HFFc6 (cell line): Measurements from ENCODE around the gene MARK3. TPM values are rescaled to one million over a fixed set of nuclear protein-coding genes. Genes with fewer than 3 reads are reported as not detected.
"Not testable (repeated sequence)": the region's sequence is repeated elsewhere in the genome, so short reads cannot be mapped to it uniquely, and the experiment has no call there.

Experiments used
- DNase-seq: peaks from one replicate; pipeline ENCODE4 v3.0.0-alpha.2; 2018
- H3K27ac Mint-ChIP-seq: 2 replicates; pipeline ENCODE4 v1.8.0; 2020; ENCODE audit warnings: mild to moderate bottlenecking, mixed read lengths
- H3K27me3 Mint-ChIP-seq: 2 replicates; pipeline ENCODE4 v1.8.0; 2021; ENCODE audit warnings: mild to moderate bottlenecking, moderate library complexity, mixed read lengths; ENCODE audit not compliant: insufficient read depth
- H3K36me3 Mint-ChIP-seq: 2 replicates; pipeline ENCODE4 v1.8.0; 2021; ENCODE audit warnings: low read depth, mixed read lengths
- H3K4me1 Mint-ChIP-seq: 2 replicates; pipeline ENCODE4 v1.8.0; 2020; ENCODE audit warnings: low read depth, mixed read lengths
- H3K4me3 Mint-ChIP-seq: 2 replicates; pipeline ENCODE4 v1.8.0; 2020; ENCODE audit warnings: mild to moderate bottlenecking, moderate library complexity, mixed read lengths
- H3K9me3 Mint-ChIP-seq: 2 replicates; pipeline ENCODE4 v1.8.0; 2020; ENCODE audit warnings: mild to moderate bottlenecking, mixed read lengths
- total RNA-seq, 6 experiments: library from RNA; stranded (reverse); fragmentation: NEBNext Ultra II Directional; extraction: Animal tissue kit (Norgen Biotek cat#: 25700); gene quantifications; 2 replicates in 1 of 6; 3 replicates in 5 of 6; pipeline ENCODE4 v1.2.3, GENCODE V29; 2021
- TF ChIP-seq, protein P1 (sequence below): fragments of 200-600 bp; sonication (generic); IDR thresholded peaks from 2 replicates; pipeline ENCODE4 v1.5.0; 2021; ENCODE audit warnings: antibody characterized with exemption, mild to moderate bottlenecking

Gene MARK3
- total RNA-seq, 6 experiments from 2014 or later = 57.4 to 71.8 (median 65.7) TPM

DNA sequence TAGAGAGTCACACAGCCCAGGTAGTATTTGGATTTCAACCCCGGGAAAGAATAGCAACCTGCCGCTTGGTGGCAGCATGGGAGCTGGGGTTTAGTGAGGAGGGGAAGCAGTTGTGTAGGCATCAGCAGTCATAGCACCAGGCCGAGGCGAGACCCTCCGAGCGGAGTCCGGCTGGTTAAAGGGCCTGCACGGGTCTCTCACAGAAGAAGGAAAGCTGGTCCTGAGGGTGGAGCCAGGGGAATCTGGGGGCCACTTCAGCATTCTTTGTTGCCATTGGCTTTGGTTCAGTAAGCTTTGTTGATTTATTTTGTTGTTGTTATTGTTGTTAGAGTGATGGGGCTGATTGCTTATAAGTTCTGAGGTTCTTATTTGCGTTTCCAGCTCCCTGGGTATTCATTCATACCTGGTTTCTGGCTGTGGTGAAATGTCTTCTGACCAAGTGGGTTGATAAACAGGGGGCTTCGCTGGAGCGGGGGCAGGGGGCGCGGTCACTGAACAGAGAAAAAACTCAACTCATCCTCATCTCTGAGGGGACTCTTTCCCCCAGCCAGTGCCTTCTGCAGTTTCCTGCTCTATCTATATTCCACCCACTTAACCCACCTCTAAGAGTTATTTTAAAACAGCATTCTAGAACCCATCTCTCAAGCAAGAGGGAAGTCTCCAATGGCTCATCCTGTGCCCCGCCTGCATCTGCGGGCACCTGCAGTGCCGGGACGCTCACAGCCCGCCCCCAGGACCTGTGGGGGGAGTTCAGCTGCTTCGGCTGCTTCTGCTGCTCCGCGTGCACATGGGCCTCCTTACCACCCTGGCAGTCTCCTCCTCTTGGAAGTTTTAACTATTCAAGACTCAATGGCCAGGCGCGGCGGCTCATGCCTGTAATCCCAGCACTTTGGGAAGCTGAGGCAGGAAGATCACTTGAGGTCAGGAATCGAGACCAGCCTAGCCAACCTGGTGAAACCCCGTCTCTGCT is 125.8 kb downstream of the MARK3 start:
- Mint-ChIP-seq H3K4me1 (no peaks in the 10 kb centered on the region), H3K27ac (no peak overlapping the region; the same call in 1 of the 2 replicates), H3K27me3 (peaks cover 12% of the 10 kb centered on the region), H3K4me3 (no peak overlapping the region), H3K36me3 (peaks cover 31% of the 10 kb centered on the region), H3K9me3 (no peaks in the 10 kb centered on the region)
- DNase-seq = no peak
- TF ChIP-seq, protein P1, sequence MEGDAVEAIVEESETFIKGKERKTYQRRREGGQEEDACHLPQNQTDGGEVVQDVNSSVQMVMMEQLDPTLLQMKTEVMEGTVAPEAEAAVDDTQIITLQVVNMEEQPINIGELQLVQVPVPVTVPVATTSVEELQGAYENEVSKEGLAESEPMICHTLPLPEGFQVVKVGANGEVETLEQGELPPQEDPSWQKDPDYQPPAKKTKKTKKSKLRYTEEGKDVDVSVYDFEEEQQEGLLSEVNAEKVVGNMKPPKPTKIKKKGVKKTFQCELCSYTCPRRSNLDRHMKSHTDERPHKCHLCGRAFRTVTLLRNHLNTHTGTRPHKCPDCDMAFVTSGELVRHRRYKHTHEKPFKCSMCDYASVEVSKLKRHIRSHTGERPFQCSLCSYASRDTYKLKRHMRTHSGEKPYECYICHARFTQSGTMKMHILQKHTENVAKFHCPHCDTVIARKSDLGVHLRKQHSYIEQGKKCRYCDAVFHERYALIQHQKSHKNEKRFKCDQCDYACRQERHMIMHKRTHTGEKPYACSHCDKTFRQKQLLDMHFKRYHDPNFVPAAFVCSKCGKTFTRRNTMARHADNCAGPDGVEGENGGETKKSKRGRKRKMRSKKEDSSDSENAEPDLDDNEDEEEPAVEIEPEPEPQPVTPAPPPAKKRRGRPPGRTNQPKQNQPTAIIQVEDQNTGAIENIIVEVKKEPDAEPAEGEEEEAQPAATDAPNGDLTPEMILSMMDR = no peak

DNA sequence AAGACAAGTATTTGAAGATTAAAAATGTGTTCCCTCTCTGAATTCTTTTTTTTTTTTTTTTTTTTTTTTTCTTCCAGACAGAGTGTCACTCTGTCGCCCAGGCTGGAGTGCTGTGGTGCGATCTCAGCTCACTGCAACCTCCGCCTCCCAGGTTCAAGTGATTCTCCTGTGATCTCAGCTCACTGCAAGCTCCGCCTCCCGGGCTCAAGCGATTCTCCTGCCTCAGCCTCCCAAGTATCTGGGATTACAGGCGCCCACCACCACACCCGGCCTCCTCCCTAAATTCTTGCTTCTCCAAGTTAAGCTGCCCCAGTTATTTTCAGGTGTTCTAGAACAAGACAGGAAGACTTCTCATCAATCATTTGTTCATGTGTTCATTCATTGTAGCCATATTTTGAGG is 127.0 kb downstream of the MARK3 start:
- Mint-ChIP-seq H3K27me3 (peaks cover 16% of the 10 kb centered on the region), H3K36me3 (peaks cover 31% of the 10 kb centered on the region)
- not testable (repeated sequence) for H3K27ac Mint-ChIP-seq, DNase-seq, H3K9me3 Mint-ChIP-seq, H3K4me1 Mint-ChIP-seq, H3K4me3 Mint-ChIP-seq

DNA sequence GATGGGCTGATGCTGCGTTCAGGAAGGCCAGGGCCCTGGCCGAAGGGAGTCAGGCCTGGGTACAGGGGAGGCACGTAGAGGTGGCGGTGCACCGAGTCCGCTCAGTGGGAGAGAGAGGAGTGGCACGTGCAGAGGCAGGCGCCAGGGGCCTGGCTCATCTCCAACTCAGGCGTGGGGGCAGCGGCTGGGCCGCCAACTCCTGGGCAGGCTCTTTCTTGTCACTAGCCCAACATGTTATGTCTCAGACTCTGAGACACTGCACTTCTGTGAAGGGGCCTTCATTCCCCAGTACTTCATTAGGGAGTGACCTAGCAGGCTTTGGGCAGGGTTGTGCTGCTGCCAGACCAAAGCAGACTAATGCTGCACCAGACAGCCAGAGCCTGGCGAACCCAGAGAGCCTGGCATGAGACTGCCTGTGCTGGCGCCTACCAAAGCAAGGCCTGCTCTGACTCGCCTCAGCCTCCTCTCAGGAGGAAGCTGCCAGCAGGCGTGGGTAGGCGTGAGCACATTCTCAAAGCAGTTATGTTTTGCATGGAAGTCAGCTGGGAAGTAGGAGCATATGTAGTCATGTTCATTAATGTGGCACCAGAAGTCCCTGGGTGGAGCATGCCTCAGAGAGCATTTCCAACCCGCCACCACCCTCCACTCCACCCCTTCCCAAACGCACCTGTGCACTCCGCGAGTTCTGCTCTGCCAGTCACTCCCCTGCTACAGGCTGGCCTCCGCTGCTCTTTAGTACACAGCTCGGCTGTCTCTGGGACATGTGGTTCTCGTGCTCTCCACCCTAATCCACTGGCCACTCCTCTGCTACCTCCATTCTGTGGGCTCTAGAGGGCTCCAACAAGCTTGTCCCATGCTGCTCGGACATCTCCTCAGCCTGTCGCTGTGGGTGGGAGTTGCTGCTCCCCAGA is 127.7 kb downstream of the MARK3 start:
- Mint-ChIP-seq H3K9me3 (no peaks in the 10 kb centered on the region), H3K4me3 (no peak overlapping the region; the same call in 1 of the 2 replicates), H3K4me1 (peaks cover 8% of the 10 kb centered on the region), H3K27me3 (peaks cover 17% of the 10 kb centered on the region), H3K36me3 (peaks cover 25% of the 10 kb centered on the region), H3K27ac (no peak overlapping the region; the same call in 1 of the 2 replicates)
- TF ChIP-seq, protein P1 = no peak
- DNase-seq = no peak

DNA sequence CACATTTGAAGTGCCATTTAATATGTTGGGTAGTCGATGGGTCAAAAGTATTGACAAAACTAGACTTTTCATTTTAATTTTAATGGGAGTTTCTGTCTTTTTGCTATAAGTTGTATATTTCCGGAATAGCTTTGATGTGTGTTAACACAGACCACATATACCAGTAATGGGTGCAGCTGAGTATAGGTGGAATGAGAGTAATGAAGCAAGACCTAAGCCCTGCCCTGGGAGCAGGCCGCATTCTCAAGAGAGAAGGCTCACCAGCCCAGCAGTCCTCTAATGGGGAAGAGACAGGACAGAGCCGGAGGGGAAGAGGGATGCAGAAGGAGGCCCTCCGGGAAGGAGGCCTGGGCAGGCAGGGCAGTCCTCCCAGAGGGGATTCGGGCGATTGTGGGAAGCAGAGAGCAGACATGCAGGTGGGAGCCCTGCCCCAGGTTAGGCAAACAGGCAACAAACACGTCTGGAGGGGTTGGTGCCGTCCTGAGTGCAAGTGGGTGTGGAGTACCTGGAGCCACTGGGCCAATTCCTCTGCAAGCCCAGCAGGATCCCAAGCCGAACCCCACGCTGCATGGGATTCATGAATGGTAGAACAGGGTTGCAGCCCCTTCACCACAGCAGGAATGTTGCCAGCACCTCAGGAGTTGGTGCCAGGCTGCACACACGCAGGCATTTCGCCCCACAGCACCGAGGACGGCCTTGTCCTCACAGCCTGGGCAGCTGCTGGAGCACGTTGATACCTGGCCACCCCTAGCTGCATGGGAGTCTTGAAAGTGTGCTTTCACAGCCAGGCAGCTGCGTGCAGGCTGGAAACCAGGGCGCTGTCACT is 129.6 kb downstream of the MARK3 start:
- peaks cover 16% of the 10 kb centered on the region for H3K36me3 Mint-ChIP-seq
- peaks cover 22% of the 10 kb centered on the region for H3K27me3 Mint-ChIP-seq
- TF ChIP-seq, protein P1 = no peak
- H3K9me3 Mint-ChIP-seq = no peaks in the 10 kb centered on the region
- H3K4me1 Mint-ChIP-seq = peaks cover 24% of the 10 kb centered on the region
- H3K4me3 Mint-ChIP-seq = no peak overlapping the region
- H3K27ac Mint-ChIP-seq = no peak overlapping the region; the same call in 1 of the 2 replicates
- no peak for DNase-seq

DNA sequence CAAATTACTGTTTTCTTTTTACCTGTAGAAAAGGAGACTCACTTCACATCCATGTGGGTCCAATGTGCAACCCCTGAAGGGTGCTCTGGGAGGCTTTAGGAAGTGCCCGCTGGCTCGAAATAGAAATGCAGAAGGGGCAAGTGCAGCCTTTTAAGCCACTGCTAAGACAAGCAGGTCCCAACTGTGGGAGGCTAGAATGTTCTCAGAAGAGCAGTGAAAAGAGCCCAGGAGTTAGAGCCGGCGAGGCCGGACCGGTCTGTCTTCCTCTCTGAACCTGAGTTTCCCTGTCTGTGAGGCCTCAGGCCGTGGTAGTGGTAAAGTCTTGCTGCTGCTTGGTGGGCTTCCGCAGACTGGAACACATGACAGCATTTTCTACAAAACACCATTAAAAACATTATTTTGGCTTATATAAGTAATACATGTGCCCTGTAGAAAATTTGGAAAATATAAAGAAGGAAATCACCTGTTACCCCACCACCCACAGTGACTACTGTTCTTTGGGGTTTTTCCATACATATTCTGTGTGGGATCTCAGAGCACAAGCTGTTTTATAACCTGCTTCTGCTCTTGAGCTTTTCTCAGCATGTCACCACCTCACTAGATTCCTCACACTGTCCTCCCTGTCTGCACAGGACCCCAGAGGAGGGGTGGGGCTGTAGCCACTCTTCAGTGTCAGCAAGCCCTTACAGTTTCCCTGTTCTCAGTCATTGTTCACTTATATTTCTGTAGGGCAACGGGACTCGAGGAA is 131.4 kb downstream of the MARK3 start:
- DNase-seq = no peak
- 0 out of 2 replicates have a peak, but pooled peaks cover 5% of the 10 kb centered on the region for H3K36me3 Mint-ChIP-seq
- peaks cover 27% of the 10 kb centered on the region for H3K4me1 Mint-ChIP-seq
- no peak overlapping the region for H3K27ac Mint-ChIP-seq
- H3K9me3 Mint-ChIP-seq = no peaks in the 10 kb centered on the region
- peaks cover 21% of the 10 kb centered on the region for H3K27me3 Mint-ChIP-seq
- no peak overlapping the region for H3K4me3 Mint-ChIP-seq
- TF ChIP-seq, protein P1 = no peak
